IMR-90 (cell line): ENCODE results near the gene ATXN1.

Experiments
- POLR2A ChIP-seq: IDR thresholded peaks from 2 replicates; pipeline ENCODE4 v1.6.1; 2012; ENCODE audit warnings: mild to moderate bottlenecking, low read depth, low read length
- RFX5 ChIP-seq: IDR thresholded peaks from 2 replicates; pipeline ENCODE4 v1.8.0; 2012; ENCODE audit warnings: low read depth, mild to moderate bottlenecking, low read length, moderate library complexity
- TF ChIP-seq, protein P1 (sequence below): conservative IDR thresholded peaks from 2 replicates; pipeline ENCODE4 v1.5.1; 2012; ENCODE audit warnings: mild to moderate bottlenecking, low read depth, low read length, improper control_type of control experiment

DNA sequence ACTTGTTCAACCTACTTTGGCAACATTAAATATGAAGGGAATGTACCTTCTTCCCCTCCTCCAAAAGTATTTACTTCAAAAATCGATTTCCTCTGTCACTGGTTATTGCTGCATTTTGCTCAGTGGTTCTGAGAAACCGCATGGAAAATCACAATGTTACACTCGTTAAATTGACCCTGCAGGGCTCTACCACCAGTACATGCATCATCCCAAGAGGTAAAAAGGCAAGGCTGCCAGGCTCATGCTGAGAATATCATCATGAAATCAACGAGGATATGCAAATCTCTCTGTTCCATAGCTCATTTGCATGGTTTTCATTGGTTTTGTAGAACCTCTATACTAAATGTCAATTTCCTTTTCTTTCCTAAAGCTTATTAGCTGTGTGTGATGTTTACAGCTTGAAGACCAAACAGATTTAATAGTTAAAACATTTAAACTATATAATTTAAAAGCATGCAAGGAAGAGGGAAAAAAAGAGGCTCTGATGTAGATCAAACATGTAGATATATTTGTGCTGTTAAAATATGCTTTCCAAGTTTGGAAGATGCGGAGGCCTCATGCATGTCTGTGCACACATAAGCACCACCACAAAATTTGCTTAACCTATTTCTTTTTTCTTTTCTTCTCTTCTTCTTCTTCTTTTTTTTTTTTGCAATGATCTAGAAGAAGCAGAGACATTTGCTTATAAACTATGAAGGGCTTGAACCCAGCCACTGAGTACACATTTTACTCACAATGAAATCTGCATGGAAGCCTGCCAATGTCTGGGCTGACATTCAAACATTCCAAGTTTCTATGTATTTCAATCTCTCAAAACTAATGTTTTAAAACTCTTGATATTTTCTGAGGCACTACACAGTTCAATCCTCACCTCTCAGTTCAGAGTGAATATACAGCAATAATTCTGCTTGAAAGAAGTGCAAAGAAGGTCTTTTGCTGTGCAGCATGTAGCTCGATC, 328.9 kb downstream of the ATXN1 start:
- TF ChIP-seq, protein P1, sequence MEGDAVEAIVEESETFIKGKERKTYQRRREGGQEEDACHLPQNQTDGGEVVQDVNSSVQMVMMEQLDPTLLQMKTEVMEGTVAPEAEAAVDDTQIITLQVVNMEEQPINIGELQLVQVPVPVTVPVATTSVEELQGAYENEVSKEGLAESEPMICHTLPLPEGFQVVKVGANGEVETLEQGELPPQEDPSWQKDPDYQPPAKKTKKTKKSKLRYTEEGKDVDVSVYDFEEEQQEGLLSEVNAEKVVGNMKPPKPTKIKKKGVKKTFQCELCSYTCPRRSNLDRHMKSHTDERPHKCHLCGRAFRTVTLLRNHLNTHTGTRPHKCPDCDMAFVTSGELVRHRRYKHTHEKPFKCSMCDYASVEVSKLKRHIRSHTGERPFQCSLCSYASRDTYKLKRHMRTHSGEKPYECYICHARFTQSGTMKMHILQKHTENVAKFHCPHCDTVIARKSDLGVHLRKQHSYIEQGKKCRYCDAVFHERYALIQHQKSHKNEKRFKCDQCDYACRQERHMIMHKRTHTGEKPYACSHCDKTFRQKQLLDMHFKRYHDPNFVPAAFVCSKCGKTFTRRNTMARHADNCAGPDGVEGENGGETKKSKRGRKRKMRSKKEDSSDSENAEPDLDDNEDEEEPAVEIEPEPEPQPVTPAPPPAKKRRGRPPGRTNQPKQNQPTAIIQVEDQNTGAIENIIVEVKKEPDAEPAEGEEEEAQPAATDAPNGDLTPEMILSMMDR, result no peak
- TF ChIP-seq POLR2A (no peak), RFX5 (no peak)
